Measurements from ENCODE around the gene HOXA3. TPM values are rescaled to one million over a fixed set of nuclear protein-coding genes. Genes with fewer than 3 reads are reported as not detected.

Gene HOXA3
- total RNA-seq, 1 experiment from 2014 or later = not detected

- 0 out of 2 replicates have a peak, but pooled peaks have one; percentile 75 for TF ChIP-seq ARID4B (CRISPR knock-in tag; IDR thresholded peaks at IDR 0.05; ENCODE audit: borderline replicate concordance)
- TF ChIP-seq, protein P1, sequence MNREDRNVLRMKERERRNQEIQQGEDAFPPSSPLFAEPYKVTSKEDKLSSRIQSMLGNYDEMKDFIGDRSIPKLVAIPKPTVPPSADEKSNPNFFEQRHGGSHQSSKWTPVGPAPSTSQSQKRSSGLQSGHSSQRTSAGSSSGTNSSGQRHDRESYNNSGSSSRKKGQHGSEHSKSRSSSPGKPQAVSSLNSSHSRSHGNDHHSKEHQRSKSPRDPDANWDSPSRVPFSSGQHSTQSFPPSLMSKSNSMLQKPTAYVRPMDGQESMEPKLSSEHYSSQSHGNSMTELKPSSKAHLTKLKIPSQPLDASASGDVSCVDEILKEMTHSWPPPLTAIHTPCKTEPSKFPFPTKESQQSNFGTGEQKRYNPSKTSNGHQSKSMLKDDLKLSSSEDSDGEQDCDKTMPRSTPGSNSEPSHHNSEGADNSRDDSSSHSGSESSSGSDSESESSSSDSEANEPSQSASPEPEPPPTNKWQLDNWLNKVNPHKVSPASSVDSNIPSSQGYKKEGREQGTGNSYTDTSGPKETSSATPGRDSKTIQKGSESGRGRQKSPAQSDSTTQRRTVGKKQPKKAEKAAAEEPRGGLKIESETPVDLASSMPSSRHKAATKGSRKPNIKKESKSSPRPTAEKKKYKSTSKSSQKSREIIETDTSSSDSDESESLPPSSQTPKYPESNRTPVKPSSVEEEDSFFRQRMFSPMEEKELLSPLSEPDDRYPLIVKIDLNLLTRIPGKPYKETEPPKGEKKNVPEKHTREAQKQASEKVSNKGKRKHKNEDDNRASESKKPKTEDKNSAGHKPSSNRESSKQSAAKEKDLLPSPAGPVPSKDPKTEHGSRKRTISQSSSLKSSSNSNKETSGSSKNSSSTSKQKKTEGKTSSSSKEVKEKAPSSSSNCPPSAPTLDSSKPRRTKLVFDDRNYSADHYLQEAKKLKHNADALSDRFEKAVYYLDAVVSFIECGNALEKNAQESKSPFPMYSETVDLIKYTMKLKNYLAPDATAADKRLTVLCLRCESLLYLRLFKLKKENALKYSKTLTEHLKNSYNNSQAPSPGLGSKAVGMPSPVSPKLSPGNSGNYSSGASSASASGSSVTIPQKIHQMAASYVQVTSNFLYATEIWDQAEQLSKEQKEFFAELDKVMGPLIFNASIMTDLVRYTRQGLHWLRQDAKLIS (CRISPR knock-in tag; IDR thresholded peaks at IDR 0.05; ENCODE audit: borderline replicate concordance) = peak; percentile 93; the same call in 1 of the 2 replicates
- TF ChIP-seq FOXK1 (CRISPR knock-in tag; IDR thresholded peaks at IDR 0.05) = peak; percentile 69
- TF ChIP-seq, protein P2, sequence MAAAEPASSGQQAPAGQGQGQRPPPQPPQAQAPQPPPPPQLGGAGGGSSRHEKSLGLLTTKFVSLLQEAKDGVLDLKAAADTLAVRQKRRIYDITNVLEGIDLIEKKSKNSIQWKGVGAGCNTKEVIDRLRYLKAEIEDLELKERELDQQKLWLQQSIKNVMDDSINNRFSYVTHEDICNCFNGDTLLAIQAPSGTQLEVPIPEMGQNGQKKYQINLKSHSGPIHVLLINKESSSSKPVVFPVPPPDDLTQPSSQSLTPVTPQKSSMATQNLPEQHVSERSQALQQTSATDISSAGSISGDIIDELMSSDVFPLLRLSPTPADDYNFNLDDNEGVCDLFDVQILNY (CRISPR knock-in tag; IDR thresholded peaks at IDR 0.05) = peak; percentile 97
- TF ChIP-seq RELA (CRISPR knock-in tag; IDR thresholded peaks at IDR 0.05; ENCODE audit: borderline replicate concordance) = 0 out of 2 replicates have a peak, but pooled peaks have one; percentile 81
- no peak for TF ChIP-seq GABPB1 (CRISPR knock-in tag; IDR thresholded peaks at IDR 0.05)
- TF ChIP-seq ZNF423 (CRISPR knock-in tag; IDR thresholded peaks at IDR 0.05) = no peak
- peak; percentile 79 for TF ChIP-seq ZNF263 (CRISPR knock-in tag; IDR thresholded peaks at IDR 0.05; ENCODE audit: low read depth)
- peak; percentile 57; the same call in 1 of the 2 replicates for TF ChIP-seq CREM (CRISPR knock-in tag; IDR thresholded peaks at IDR 0.05)
- peak; percentile 54; the same call in 1 of the 2 replicates for TF ChIP-seq ZNF317 (CRISPR knock-in tag; IDR thresholded peaks at IDR 0.05; ENCODE audit: borderline replicate concordance, low read depth)
- TF ChIP-seq EMX1 (CRISPR knock-in tag; IDR thresholded peaks at IDR 0.05) = no peak
- TF ChIP-seq, protein P3, sequence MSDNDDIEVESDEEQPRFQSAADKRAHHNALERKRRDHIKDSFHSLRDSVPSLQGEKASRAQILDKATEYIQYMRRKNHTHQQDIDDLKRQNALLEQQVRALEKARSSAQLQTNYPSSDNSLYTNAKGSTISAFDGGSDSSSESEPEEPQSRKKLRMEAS (CRISPR knock-in tag; IDR thresholded peaks at IDR 0.05) = peak; percentile 99
- TF ChIP-seq ZNF232 (CRISPR knock-in tag; IDR thresholded peaks at IDR 0.05) = peak; percentile 92
- no peak for TF ChIP-seq ZNF219 (CRISPR knock-in tag; IDR thresholded peaks at IDR 0.05; ENCODE audit: borderline replicate concordance)
- TF ChIP-seq, protein P4, sequence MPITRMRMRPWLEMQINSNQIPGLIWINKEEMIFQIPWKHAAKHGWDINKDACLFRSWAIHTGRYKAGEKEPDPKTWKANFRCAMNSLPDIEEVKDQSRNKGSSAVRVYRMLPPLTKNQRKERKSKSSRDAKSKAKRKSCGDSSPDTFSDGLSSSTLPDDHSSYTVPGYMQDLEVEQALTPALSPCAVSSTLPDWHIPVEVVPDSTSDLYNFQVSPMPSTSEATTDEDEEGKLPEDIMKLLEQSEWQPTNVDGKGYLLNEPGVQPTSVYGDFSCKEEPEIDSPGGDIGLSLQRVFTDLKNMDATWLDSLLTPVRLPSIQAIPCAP (CRISPR knock-in tag; IDR thresholded peaks at IDR 0.05) = no peak; the same call in 1 of the 2 replicates
- TF ChIP-seq, protein P5, sequence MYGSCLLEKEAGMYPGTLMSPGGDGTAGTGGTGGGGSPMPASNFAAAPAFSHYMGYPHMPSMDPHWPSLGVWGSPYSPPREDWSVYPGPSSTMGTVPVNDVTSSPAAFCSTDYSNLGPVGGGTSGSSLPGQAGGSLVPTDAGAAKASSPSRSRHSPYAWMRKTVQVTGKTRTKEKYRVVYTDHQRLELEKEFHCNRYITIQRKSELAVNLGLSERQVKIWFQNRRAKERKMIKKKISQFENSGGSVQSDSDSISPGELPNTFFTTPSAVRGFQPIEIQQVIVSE (CRISPR knock-in tag; IDR thresholded peaks at IDR 0.05; ENCODE audit: borderline replicate concordance) = no peak
- TF ChIP-seq, protein P6, sequence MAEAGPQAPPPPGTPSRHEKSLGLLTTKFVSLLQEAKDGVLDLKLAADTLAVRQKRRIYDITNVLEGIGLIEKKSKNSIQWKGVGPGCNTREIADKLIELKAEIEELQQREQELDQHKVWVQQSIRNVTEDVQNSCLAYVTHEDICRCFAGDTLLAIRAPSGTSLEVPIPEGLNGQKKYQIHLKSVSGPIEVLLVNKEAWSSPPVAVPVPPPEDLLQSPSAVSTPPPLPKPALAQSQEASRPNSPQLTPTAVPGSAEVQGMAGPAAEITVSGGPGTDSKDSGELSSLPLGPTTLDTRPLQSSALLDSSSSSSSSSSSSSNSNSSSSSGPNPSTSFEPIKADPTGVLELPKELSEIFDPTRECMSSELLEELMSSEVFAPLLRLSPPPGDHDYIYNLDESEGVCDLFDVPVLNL (CRISPR knock-in tag; IDR thresholded peaks at IDR 0.05; ENCODE audit: borderline replicate concordance, low read depth) = peak; percentile 92; the same call in 1 of the 2 replicates
- TF ChIP-seq, protein P7, sequence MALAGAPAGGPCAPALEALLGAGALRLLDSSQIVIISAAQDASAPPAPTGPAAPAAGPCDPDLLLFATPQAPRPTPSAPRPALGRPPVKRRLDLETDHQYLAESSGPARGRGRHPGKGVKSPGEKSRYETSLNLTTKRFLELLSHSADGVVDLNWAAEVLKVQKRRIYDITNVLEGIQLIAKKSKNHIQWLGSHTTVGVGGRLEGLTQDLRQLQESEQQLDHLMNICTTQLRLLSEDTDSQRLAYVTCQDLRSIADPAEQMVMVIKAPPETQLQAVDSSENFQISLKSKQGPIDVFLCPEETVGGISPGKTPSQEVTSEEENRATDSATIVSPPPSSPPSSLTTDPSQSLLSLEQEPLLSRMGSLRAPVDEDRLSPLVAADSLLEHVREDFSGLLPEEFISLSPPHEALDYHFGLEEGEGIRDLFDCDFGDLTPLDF (CRISPR knock-in tag; IDR thresholded peaks at IDR 0.05) = peak; percentile 91; the same call in 1 of the 2 replicates
Observed at GRCh38 chr7:27088002-27088922, 64.1 kb downstream of the HOXA3 start (continued).

All from WTC11 (cell line).